NCI-H510A (cell line): ENCODE results near the gene HMGCS2.
A peak's percentile ranks its signal among the peaks of the same experiment; 100 is the strongest.
"Not testable (repeated sequence)": the region's sequence is repeated elsewhere in the genome, so short reads cannot be mapped to it uniquely, and the experiment has no call there.

ENCODE experiments used
- DNase-seq: peaks from one replicate; lab custom pipeline; 2025; lab: John Stamatoyannopoulos, UW

HMGCS2 gene

GRCh38 chr1:119790451-119791198 lies 21.9 kb upstream of the HMGCS2 start:
- DNase-seq: no peak

- DNase-seq: no peak
Measured at GRCh38 chr1:119787776-119788175, 19.1 kb upstream of the HMGCS2 start.

GRCh38 chr1:119786473-119787050 lies 17.9 kb upstream of the HMGCS2 start:
- not testable (repeated sequence) for DNase-seq

GRCh38 chr1:119786046-119786445 lies 17.3 kb upstream of the HMGCS2 start:
- DNase-seq: not testable (repeated sequence)

- DNase-seq: no peak
Measured at GRCh38 chr1:119784191-119784781, 15.6 kb upstream of the HMGCS2 start.

- DNase-seq: no peak
Measured at GRCh38 chr1:119783354-119784185, 14.9 kb upstream of the HMGCS2 start.

- DNase-seq: no peak
Measured at GRCh38 chr1:119782631-119783325, 14.1 kb upstream of the HMGCS2 start.

- DNase-seq: no peak
Measured at GRCh38 chr1:119781434-119782210, 12.9 kb upstream of the HMGCS2 start.

- peak; percentile 92 for DNase-seq
Measured at GRCh38 chr1:119779869-119780356, 11.2 kb upstream of the HMGCS2 start.

- DNase-seq: no peak
Measured at GRCh38 chr1:119778886-119779560, 10.3 kb upstream of the HMGCS2 start.

GRCh38 chr1:119778359-119778758 lies 9.7 kb upstream of the HMGCS2 start:
- DNase-seq: no peak

- no peak for DNase-seq
Measured at GRCh38 chr1:119774746-119775490, 6.2 kb upstream of the HMGCS2 start.

GRCh38 chr1:119773711-119774241 lies 5.1 kb upstream of the HMGCS2 start:
- DNase-seq: peak; percentile 66

- no peak for DNase-seq
Measured at GRCh38 chr1:119772298-119772697, 3.6 kb upstream of the HMGCS2 start.

- no peak for DNase-seq
Measured at GRCh38 chr1:119771770-119772169, 3.1 kb upstream of the HMGCS2 start.

- no peak for DNase-seq
Measured at GRCh38 chr1:119771016-119771415, 2.3 kb upstream of the HMGCS2 start.

- no peak for DNase-seq
Measured at GRCh38 chr1:119767486-119767885, 1.2 kb downstream of the HMGCS2 start.

- no peak for DNase-seq
Measured at GRCh38 chr1:119766374-119766794, 2.3 kb downstream of the HMGCS2 start.

- no peak for DNase-seq
Measured at GRCh38 chr1:119764220-119764619, 4.5 kb downstream of the HMGCS2 start.
